Endothelial cell of umbilical vein (primary cell): ENCODE measurements around the gene DAND5. TPM values are rescaled to one million over a fixed set of nuclear protein-coding genes. Genes with fewer than 3 reads are reported as not detected.

Experiments
- BruUV-seq: library from RNA; stranded (reverse); fragments of 400-500 nt; replicated peaks from 2 replicates; lab custom pipeline; 2021; lab: Mats Ljungman, UMichigan
- CTCF ChIA-PET: fragments of 300-600, 350-600 bp; sonication (Branson Sonifier 250); formaldehyde crosslinking; loops from one replicate; lab custom pipeline; 2021; ENCODE audit warnings: antibody characterized with exemption, inconsistent platforms; lab: Charles Lee
- POLR2A ChIA-PET: fragments of 300-600, 350-600 bp; sonication (Branson Sonifier 250); formaldehyde crosslinking; loops from one replicate; lab custom pipeline; 2021; ENCODE audit warnings: antibody characterized with exemption, inconsistent platforms; lab: Charles Lee
- DNase-seq: peaks from one replicate; pipeline ENCODE4 v3.0.0-alpha.2; 2011; ENCODE audit warnings: low read depth, low spot score
- FAIRE-seq: peaks from 2 replicates; lab custom pipeline; 2011; peaks lifted over from hg19 to GRCh38; lab: Jason Lieb, UNC
- H2AFZ ChIP-seq: 2 replicates; pipeline ENCODE4 v1.6.0; 2012; ENCODE audit warnings: low read depth, low read length, control low read depth, inconsistent platforms
- H3K27ac ChIP-seq: 2 replicates; pipeline ENCODE4 v1.5.1; 2011; ENCODE audit warnings: low read depth, mild to moderate bottlenecking, control low read depth, low read length, moderate library complexity; ENCODE audit not compliant: insufficient read depth
- H3K27me3 ChIP-seq, 2 experiments: 2 replicates each; pipeline versions ENCODE4 v1.6.0 to v1.6.1; 2011; ENCODE audit warnings: low read length in 2 of 2, mixed read lengths in 1 of 2; ENCODE audit not compliant: control insufficient read depth in 2 of 2, insufficient read depth in 2 of 2
- H3K36me3 ChIP-seq, 2 experiments: 2 replicates in 1 of 2; 3 replicates in 1 of 2; pipeline ENCODE4 v1.5.1; 2011; ENCODE audit warnings: low read length in 2 of 2, mild to moderate bottlenecking in 1 of 2, moderate library complexity in 1 of 2; ENCODE audit not compliant: control insufficient read depth in 2 of 2, insufficient read depth in 2 of 2; ENCODE audit errors: extremely low read depth in 1 of 2
- H3K4me1 ChIP-seq: 3 replicates; pipeline ENCODE4 v1.5.1; 2011; ENCODE audit warnings: mild to moderate bottlenecking, low read length; ENCODE audit not compliant: control insufficient read depth, insufficient read depth; ENCODE audit errors: extremely low read depth
- H3K4me2 ChIP-seq: 2 replicates; pipeline ENCODE4 v1.6.1; 2011; ENCODE audit warnings: low read length, control low read depth, mixed read lengths; ENCODE audit not compliant: insufficient read depth
- H3K4me3 ChIP-seq, 3 experiments: fragments of 200-600 bp in 1 of 3; sonication (generic), shearing (Covaris generic) in 1 of 3; replicated peaks in 1 of 3; 2 replicates each; pipeline ENCODE4 v1.5.1; 2011 to 2016; ENCODE audit warnings: control low read depth in 3 of 3, low read length in 3 of 3, mild to moderate bottlenecking in 2 of 3, inconsistent platforms in 1 of 3, low read depth in 1 of 3, moderate library complexity in 1 of 3; ENCODE audit not compliant: insufficient read depth in 1 of 3
- H3K79me2 ChIP-seq: 2 replicates; pipeline ENCODE4 v1.6.0; 2012; ENCODE audit warnings: low read length, inconsistent platforms; ENCODE audit not compliant: control insufficient read depth, insufficient read depth
- H3K9ac ChIP-seq: replicated peaks from 2 replicates; pipeline ENCODE3; 2011; ENCODE audit warnings: low read length, control low read depth; ENCODE audit not compliant: insufficient read depth; ENCODE audit errors: extremely low read depth
- H3K9me1 ChIP-seq: replicated peaks from 3 replicates; pipeline ENCODE4 v1.6.0; 2011; ENCODE audit warnings: mild to moderate bottlenecking, low read length; ENCODE audit not compliant: control insufficient read depth, insufficient read depth; ENCODE audit errors: extremely low read depth
- H3K9me3 ChIP-seq: replicated peaks from 2 replicates; pipeline ENCODE4 v1.5.1; 2012; ENCODE audit warnings: low read length, inconsistent platforms; ENCODE audit not compliant: control insufficient read depth, insufficient read depth
- H4K20me1 ChIP-seq: replicated peaks from 2 replicates; pipeline ENCODE3; 2011; ENCODE audit warnings: mild to moderate bottlenecking, low read length; ENCODE audit not compliant: control insufficient read depth, insufficient read depth; ENCODE audit errors: extremely low read depth
- CTCF ChIP-seq, 2 donors: IDR thresholded peaks; 1 replicate in 1 of 2; 2 replicates in 1 of 2; pipeline ENCODE4 v1.5.1; 2011; ENCODE audit warnings: low read length in 2 of 2, mild to moderate bottlenecking in 2 of 2, moderate library complexity in 2 of 2, control low read depth in 1 of 2, inconsistent platforms in 1 of 2, low read depth in 1 of 2; ENCODE audit not compliant: insufficient read depth in 1 of 2; ENCODE audit errors: extremely low read depth in 1 of 2
- EZH2 ChIP-seq: IDR thresholded peaks from 2 replicates; pipeline ENCODE4 v1.6.1; 2012; ENCODE audit warnings: borderline replicate concordance, low read depth, mild to moderate bottlenecking, moderate library complexity, low read length, inconsistent platforms; ENCODE audit not compliant: severe bottlenecking
- FOS ChIP-seq: IDR thresholded peaks from 2 replicates; pipeline ENCODE4 v1.6.1; 2011; ENCODE audit warnings: mild to moderate bottlenecking, low read length, moderate library complexity, borderline replicate concordance; ENCODE audit not compliant: insufficient read depth
- GATA2 ChIP-seq: IDR thresholded peaks from 2 replicates; pipeline ENCODE4 v1.7.0; 2011; ENCODE audit warnings: low read depth, mild to moderate bottlenecking, moderate library complexity, mixed read lengths, low read length; ENCODE audit not compliant: insufficient read length, insufficient read depth
- JUN ChIP-seq: IDR thresholded peaks from 2 replicates; pipeline ENCODE4 v1.6.1; 2011; ENCODE audit warnings: borderline replicate concordance, low read depth; ENCODE audit not compliant: insufficient read length, insufficient read depth
- MAX ChIP-seq: IDR thresholded peaks from 2 replicates; pipeline ENCODE4 v1.6.1; 2011; ENCODE audit not compliant: insufficient read depth, insufficient read length
- MYC ChIP-seq: IDR thresholded peaks from one replicate; pipeline ENCODE4 v1.6.1; 2011; ENCODE audit warnings: mild to moderate bottlenecking, low read depth, low read length
- POLR2A ChIP-seq: IDR thresholded peaks from 2 replicates; pipeline ENCODE4 v1.6.1; 2012; ENCODE audit warnings: low read depth, mild to moderate bottlenecking, control low read depth, low read length
- POLR2AphosphoS5 ChIP-seq: IDR thresholded peaks from 2 replicates; pipeline ENCODE4 v1.6.1; 2012; ENCODE audit warnings: low read depth, mild to moderate bottlenecking, control low read depth, low read length, moderate library complexity; ENCODE audit not compliant: insufficient read depth
- dilution Hi-C: fragments of 300-500 bp; cut with MboI; formaldehyde crosslinking; loops from one replicate; pipeline ENCODE4 v1.15.0; 2019; ENCODE audit warnings: low sequenced_read_pairs; ENCODE audit not compliant: extremely low pct_ligation_motif_present
- intact Hi-C: fragments of 100-400 bp; cut with micrococcal nuclease; formaldehyde crosslinking; loops from one replicate; pipeline ENCODE4 v1.10.0; 2022
- polyA plus RNA-seq, 4 experiments: library from polyadenylated mRNA; depleted of rRNA in 3 of 4; stranded (reverse) in 3 of 4; unstranded in 1 of 4; fragments of >200 nt; gene quantifications; 2 replicates each; pipeline versions ENCODE4 v1.2.1 to v1.2.3, GENCODE V29; 2011 to 2012; ENCODE audit warnings: missing spikeins in 1 of 4
- total RNA-seq: library from RNA; stranded (reverse); gene quantifications from 2 replicates; pipeline ENCODE4 v1.2.3, GENCODE V29; 2021

DAND5 gene
- total and polyA plus RNA-seq, 2 donors (not counting 3 experiments of a cell fraction or from before 2014, with no cell fraction given), result 0.06 to 0.20 TPM

GRCh38 chr19:12982648-12983047, 13.3 kb downstream of the DAND5 start:
- H3K4me2 ChIP-seq, result no peak overlapping the region
- TF ChIP-seq CTCF (IDR thresholded peaks at IDR 0.05; ENCODE audit: extremely low read depth in 1 of 2, insufficient read depth in 1 of 2, low read depth in 1 of 2, low read length in 2 of 2), result no peak
- no peak for TF ChIP-seq EZH2
- TF ChIP-seq GATA2, result no peak
- no peak for TF ChIP-seq POLR2AphosphoS5
- TF ChIP-seq MAX, result no peak
- TF ChIP-seq POLR2A, result no peak
- no peak for TF ChIP-seq MYC
- no peak for TF ChIP-seq JUN
- no peak for TF ChIP-seq FOS
- ChIA-PET CTCF (interaction anchor here (0.8 to 13.4 kb wide), 5 partner anchors 17 to 111 kb away, joined by 3 to 543 read pairs (median 11); no protein-coding TSS in a partner anchor), POLR2A (no interaction called here)
- BruUV-seq, result no TSS peak
- H3K27me3 ChIP-seq, result no peaks in the 10 kb centered on the region
- no peak overlapping the region for H2AFZ ChIP-seq
- no peak overlapping the region for H3K9ac ChIP-seq
- H3K4me1 ChIP-seq, result peaks cover 2% of the 10 kb centered on the region
- H3K4me3 ChIP-seq, result no peak overlapping the region
- no peaks in the 10 kb centered on the region for H3K79me2 ChIP-seq
- intact Hi-C loops (loop anchor here (1.0 kb wide), 4 partner anchors 52 to 112 kb away; no protein-coding TSS in a partner anchor), dilution Hi-C loops (no loop called here)
- H3K36me3 ChIP-seq, result no peaks in the 10 kb centered on the region
- H4K20me1 ChIP-seq, result no peaks in the 10 kb centered on the region
- DNase-seq, result no peak
- no peak for FAIRE-seq
- no peak overlapping the region for H3K27ac ChIP-seq
- no peaks in the 10 kb centered on the region for H3K9me1 ChIP-seq
- H3K9me3 ChIP-seq, result no peaks in the 10 kb centered on the region
